ENCODE measurements around the gene DYRK1B. TPM values are rescaled to one million over a fixed set of nuclear protein-coding genes. Genes with fewer than 3 reads are reported as not detected.

The DYRK1B gene
- total RNA-seq, 1 experiment from 2014 or later = 322 TPM

- Histone ChIP-seq H3K27ac (ENCODE audit: low read length) (no peak overlapping the region), H3K4me3 (ENCODE audit: low read depth in 2 of 2, low read length in 2 of 2) (no peak overlapping the region), H3K36me3 (ENCODE audit: control insufficient read depth, insufficient read depth, low read length) (no peaks in the 10 kb centered on the region), H3K9me3 (ENCODE audit: control insufficient read depth, insufficient read depth, low read depth, low read length) (no peaks in the 10 kb centered on the region; the same call in 1 of the 2 replicates), H3K4me1 (ENCODE audit: control insufficient read depth, insufficient read depth, low read length) (peaks cover 17% of the 10 kb centered on the region), H3K27me3 (ENCODE audit: control insufficient read depth, insufficient read depth, low read length) (no peaks in the 10 kb centered on the region)
- ATAC-seq (no peak), DNase-seq (ENCODE audit: low read depth, low spot score) (no peak)
- intact Hi-C loops (cut with micrococcal nuclease; ENCODE audit: unreplicated experiment) = no loop called here
- in situ Hi-C loops (cut with HindIII; ENCODE audit: low pct_unique_long_range_greater_than_20kb, low sequenced_read_pairs) = no loop called here
- ChIA-PET CTCF (interaction anchor here (0.6 to 2.1 kb wide), 9 partner anchors 10 to 422 kb away, joined by 3 to 22 read pairs (median 4); partner anchors contain the start of gene PSMC4), POLR2A (interaction anchor here (0.5 to 2.4 kb wide), 9 partner anchors 9 to 335 kb away, joined by 3 to 20 read pairs (median 5); partner anchors contain the start of gene DYRK1B)
- TF ChIP-seq TCF7L2 (IDR thresholded peaks at IDR 0.05; ENCODE audit: low read depth, low read length) = no peak
- no peak for TF ChIP-seq SIN3A (IDR thresholded peaks at IDR 0.05; ENCODE audit: borderline replicate concordance, insufficient read depth, low read depth, low read length)
- TF ChIP-seq REST (IDR thresholded peaks at IDR 0.05; ENCODE audit: insufficient read depth in 1 of 2, low read depth in 2 of 2, low read length in 1 of 2) = no peak
- TF ChIP-seq CTCF (IDR thresholded peaks at IDR 0.05) = no peak
- TF ChIP-seq POLR2AphosphoS5 (IDR thresholded peaks at IDR 0.05; ENCODE audit: low read depth, low read length) = no peak
- BruUV-seq (replicated peaks) = no TSS peak
Measured at GRCh38 chr19:39820696-39821095, 13.3 kb downstream of the DYRK1B start.

GRCh38 chr19:39819786-39820185, 14.2 kb downstream of the DYRK1B start:
- intact Hi-C loops (cut with micrococcal nuclease; ENCODE audit: unreplicated experiment) = no loop called here
- in situ Hi-C loops (cut with HindIII; ENCODE audit: low pct_unique_long_range_greater_than_20kb, low sequenced_read_pairs) = no loop called here
- Histone ChIP-seq H3K4me3 (ENCODE audit: low read depth in 2 of 2, low read length in 2 of 2) (no peak overlapping the region), H3K36me3 (ENCODE audit: control insufficient read depth, insufficient read depth, low read length) (no peaks in the 10 kb centered on the region), H3K27ac (ENCODE audit: low read length) (no peak overlapping the region), H3K27me3 (ENCODE audit: control insufficient read depth, insufficient read depth, low read length) (no peaks in the 10 kb centered on the region), H3K9me3 (ENCODE audit: control insufficient read depth, insufficient read depth, low read depth, low read length) (no peaks in the 10 kb centered on the region; the same call in 1 of the 2 replicates), H3K4me1 (ENCODE audit: control insufficient read depth, insufficient read depth, low read length) (peaks cover 8% of the 10 kb centered on the region)
- DNase-seq (ENCODE audit: low read depth, low spot score) (no peak), ATAC-seq (no peak)
- CTCF ChIA-PET = interaction anchor here (1.3 to 3.2 kb wide), 3 partner anchors 23 to 27 kb away, joined by 3 to 24 read pairs (median 22); no protein-coding TSS in a partner anchor
- POLR2A ChIA-PET = interaction anchor here (0.6 to 2.4 kb wide), 6 partner anchors 14 to 416 kb away, joined by 3 to 20 read pairs (median 4); partner anchors contain the start of genes DYRK1B, FBL and RPS16
- no TSS peak for BruUV-seq (replicated peaks)
- TF ChIP-seq SIN3A (IDR thresholded peaks at IDR 0.05; ENCODE audit: borderline replicate concordance, insufficient read depth, low read depth, low read length) (no peak), REST (IDR thresholded peaks at IDR 0.05; ENCODE audit: insufficient read depth in 1 of 2, low read depth in 2 of 2, low read length in 1 of 2) (no peak), CTCF (IDR thresholded peaks at IDR 0.05) (no peak), POLR2AphosphoS5 (IDR thresholded peaks at IDR 0.05; ENCODE audit: low read depth, low read length) (no peak), TCF7L2 (IDR thresholded peaks at IDR 0.05; ENCODE audit: low read depth, low read length) (no peak)

All from Panc1 (cell line).